Muscle of leg (tissue), 11 donors: ENCODE measurements around the gene CDH13. TPM values are rescaled to one million over a fixed set of nuclear protein-coding genes. Genes with fewer than 3 reads are reported as not detected.

Experiments used
- DNase-seq: peaks from one replicate; pipeline ENCODE4 v3.0.0; 2013
- H3K27ac ChIP-seq: one replicate; pipeline ENCODE4 v1.5.1; 2013; ENCODE audit warnings: mild to moderate bottlenecking, low read length, control low read depth
- H3K27me3 ChIP-seq: one replicate; pipeline ENCODE4 v1.6.1; 2013; ENCODE audit warnings: low read length; ENCODE audit not compliant: control insufficient read depth, insufficient read depth
- H3K36me3 ChIP-seq: one replicate; pipeline ENCODE4 v1.6.1; 2013; ENCODE audit warnings: low read length; ENCODE audit not compliant: control insufficient read depth, insufficient read depth
- H3K4me1 ChIP-seq: one replicate; pipeline ENCODE4 v1.6.1; 2013; ENCODE audit warnings: low read length; ENCODE audit not compliant: control insufficient read depth, insufficient read depth
- H3K4me3 ChIP-seq: one replicate; pipeline ENCODE4 v1.5.1; 2013; ENCODE audit warnings: low read length, control low read depth
- H3K9me3 ChIP-seq: replicated peaks from 2 replicates; pipeline ENCODE4 v1.6.1; 2013; ENCODE audit warnings: low read depth, low read length; ENCODE audit not compliant: control insufficient read depth
- WGBS: methylation state at CpG from one replicate; pipeline ENCODE4 v1.1.5; 2013; ENCODE audit warnings: missing lambda C conversion rate; ENCODE audit not compliant: insufficient coverage; 5-methylcytosine and 5-hydroxymethylcytosine counted together
- polyA plus RNA-seq, 8 donors: library from polyadenylated mRNA; unstranded; fragments of 120-200 nt; gene quantifications; one replicate each; pipeline versions ENCODE4 v1.2.1 to v1.2.3, GENCODE V29; 2013; ENCODE audit warnings: inconsistent platforms in 1 of 8, low replicate concordance in 1 of 8; ENCODE audit not compliant: insufficient read length in 8 of 8, insufficient read depth in 1 of 8
- total RNA-seq: library from RNA; stranded (reverse); fragments of 120-200 nt; gene quantifications from one replicate; pipeline ENCODE4 v1.2.4, GENCODE V29; 2013

Gene CDH13
- total and polyA plus RNA-seq, 9 donors = 30.5 to 55.7 (median 47.9) TPM

GRCh38 chr16:83772806-83773205 is 1146.0 kb downstream of the CDH13 start:
- Histone ChIP-seq H3K27me3 (no peaks in the 10 kb centered on the region), H3K27ac (no peak overlapping the region), H3K4me3 (no peak overlapping the region), H3K36me3 (no peaks in the 10 kb centered on the region), H3K4me1 (peaks cover 6% of the 10 kb centered on the region), H3K9me3 (no peaks in the 10 kb centered on the region)
- DNase-seq = no peak
- 50% methylated on average over 1 of the region's 1 CpG for WGBS

GRCh38 chr16:83774066-83774465 is 1147.3 kb downstream of the CDH13 start:
- 77% methylated on average over 4 of the region's 4 CpGs for WGBS
- Histone ChIP-seq H3K27me3 (no peaks in the 10 kb centered on the region), H3K27ac (no peak overlapping the region), H3K4me3 (no peak overlapping the region), H3K36me3 (no peaks in the 10 kb centered on the region), H3K4me1 (peaks cover 8% of the 10 kb centered on the region), H3K9me3 (no peaks in the 10 kb centered on the region)
- no peak for DNase-seq

- no peaks in the 10 kb centered on the region for H3K27me3 ChIP-seq
- WGBS = 69% methylated on average over 8 of the region's 9 CpGs
- H3K9me3 ChIP-seq = no peaks in the 10 kb centered on the region
- peaks cover 6% of the 10 kb centered on the region for H3K4me1 ChIP-seq
- no peak overlapping the region for H3K4me3 ChIP-seq
- no peak for DNase-seq
- H3K27ac ChIP-seq = no peak overlapping the region
- H3K36me3 ChIP-seq = no peaks in the 10 kb centered on the region
Observed at GRCh38 chr16:83776944-83777343, 1150.2 kb downstream of the CDH13 start.

GRCh38 chr16:83779886-83780285 is 1153.1 kb downstream of the CDH13 start:
- Histone ChIP-seq H3K4me3 (no peak overlapping the region), H3K4me1 (peaks cover 6% of the 10 kb centered on the region), H3K36me3 (no peaks in the 10 kb centered on the region), H3K27me3 (no peaks in the 10 kb centered on the region), H3K27ac (no peak overlapping the region), H3K9me3 (no peaks in the 10 kb centered on the region)
- peak; percentile 52 for DNase-seq
- WGBS = 30% methylated on average over 1 of the region's 6 CpGs

- Histone ChIP-seq H3K27me3 (no peaks in the 10 kb centered on the region), H3K36me3 (no peaks in the 10 kb centered on the region)
- 100% methylated on average over 1 of the region's 2 CpGs for WGBS
Observed at GRCh38 chr16:83785455-83785854, 1158.7 kb downstream of the CDH13 start.

GRCh38 chr16:83789642-83790401 is 1163.1 kb downstream of the CDH13 start:
- H3K4me1 ChIP-seq = peaks cover 4% of the 10 kb centered on the region
- DNase-seq = no peak
- no peak overlapping the region for H3K27ac ChIP-seq
- WGBS = 93% methylated on average over 5 of the region's 8 CpGs
- H3K9me3 ChIP-seq = no peaks in the 10 kb centered on the region
- no peak overlapping the region for H3K4me3 ChIP-seq
- peaks cover 2% of the 10 kb centered on the region for H3K36me3 ChIP-seq
- H3K27me3 ChIP-seq = no peaks in the 10 kb centered on the region

More at GRCh38 chr16:83785455-83785854, 1158.7 kb downstream of the CDH13 start:
- Histone ChIP-seq H3K4me1 (no peaks in the 10 kb centered on the region), H3K27ac (no peak overlapping the region), H3K4me3 (no peak overlapping the region), H3K9me3 (no peaks in the 10 kb centered on the region)
- no peak for DNase-seq

GRCh38 chr16:83791916-83792315 is 1165.1 kb downstream of the CDH13 start:
- no peak for DNase-seq

GRCh38 chr16:83792391-83792790 is 1165.6 kb downstream of the CDH13 start:
- Histone ChIP-seq H3K4me1 (peaks cover 4% of the 10 kb centered on the region), H3K36me3 (peaks cover 4% of the 10 kb centered on the region), H3K27me3 (no peaks in the 10 kb centered on the region), H3K27ac (no peak overlapping the region), H3K4me3 (no peak overlapping the region), H3K9me3 (no peaks in the 10 kb centered on the region)
- no CpG with 5 or more reads among the region's 2 CpGs for WGBS
- no peak for DNase-seq

More at GRCh38 chr16:83791916-83792315, 1165.1 kb downstream of the CDH13 start:
- Histone ChIP-seq H3K27ac (no peak overlapping the region), H3K9me3 (no peaks in the 10 kb centered on the region), H3K27me3 (no peaks in the 10 kb centered on the region), H3K36me3 (peaks cover 4% of the 10 kb centered on the region), H3K4me3 (no peak overlapping the region), H3K4me1 (peaks cover 4% of the 10 kb centered on the region)
- 70% methylated on average over 4 of the region's 10 CpGs for WGBS

GRCh38 chr16:83793179-83793578 is 1166.4 kb downstream of the CDH13 start:
- peaks cover 4% of the 10 kb centered on the region for H3K4me1 ChIP-seq
- peak; percentile 37 for DNase-seq
- H3K36me3 ChIP-seq = peaks cover 4% of the 10 kb centered on the region
- no peaks in the 10 kb centered on the region for H3K27me3 ChIP-seq
- no peaks in the 10 kb centered on the region for H3K9me3 ChIP-seq
- H3K27ac ChIP-seq = no peak overlapping the region
- H3K4me3 ChIP-seq = no peak overlapping the region
- 40% methylated on average over 9 of the region's 9 CpGs for WGBS

GRCh38 chr16:83794860-83795554 is 1168.2 kb downstream of the CDH13 start:
- 75% methylated on average over 4 of the region's 10 CpGs for WGBS
- peaks cover 4% of the 10 kb centered on the region for H3K4me1 ChIP-seq
- H3K36me3 ChIP-seq = peaks cover 4% of the 10 kb centered on the region
- H3K27ac ChIP-seq = no peak overlapping the region
- no peak overlapping the region for H3K4me3 ChIP-seq
- H3K27me3 ChIP-seq = no peaks in the 10 kb centered on the region
- no peak for DNase-seq
- H3K9me3 ChIP-seq = no peaks in the 10 kb centered on the region
